Kidney epithelial cell (primary cell): ENCODE data around the gene PCNT. TPM values are rescaled to one million over a fixed set of nuclear protein-coding genes. Genes with fewer than 3 reads are reported as not detected.

Source experiments
- DNase-seq: peaks from one replicate; pipeline ENCODE4 v3.0.0-alpha.2; 2010; ENCODE audit warnings: low read depth
- H3K27me3 ChIP-seq: 2 replicates; pipeline ENCODE4 v1.6.0; 2011; ENCODE audit warnings: low read length; ENCODE audit not compliant: control insufficient read depth, insufficient read depth
- H3K36me3 ChIP-seq: 2 replicates; pipeline ENCODE4 v1.5.1; 2011; ENCODE audit warnings: low read length; ENCODE audit not compliant: control insufficient read depth, insufficient read depth
- H3K4me3 ChIP-seq: 2 replicates; pipeline ENCODE4 v1.5.1; 2011; ENCODE audit warnings: low read depth, mild to moderate bottlenecking, control low read depth, low read length
- CTCF ChIP-seq: IDR thresholded peaks from 2 replicates; pipeline ENCODE4 v1.5.1; 2011; ENCODE audit warnings: mild to moderate bottlenecking, moderate library complexity, low read length, control low read depth, inconsistent platforms; ENCODE audit not compliant: insufficient read depth, poor library complexity, severe bottlenecking
- total RNA-seq: library from RNA; depleted of rRNA; stranded (reverse); fragments of >200 nt; gene quantifications from 2 replicates; pipeline ENCODE4 v1.2.3, GENCODE V29; 2015

The PCNT gene
- total RNA-seq, 1 donor from 2014 or later, result 22.2 TPM

- Histone ChIP-seq H3K36me3 (peaks cover 1% of the 10 kb centered on the region), H3K27me3 (no peaks in the 10 kb centered on the region), H3K4me3 (no peak overlapping the region)
- TF ChIP-seq CTCF, result no peak
- no peak for DNase-seq
Measured at GRCh38 chr21:46374761-46375389, 50.9 kb downstream of the PCNT start.

- no peak for TF ChIP-seq CTCF
- H3K36me3 ChIP-seq, result peaks cover 1% of the 10 kb centered on the region
Measured at GRCh38 chr21:46375560-46376230, 51.7 kb downstream of the PCNT start.

GRCh38 chr21:46376231-46376628, 52.3 kb downstream of the PCNT start:
- no peak for DNase-seq
- peaks cover 1% of the 10 kb centered on the region for H3K36me3 ChIP-seq
- H3K4me3 ChIP-seq, result no peak overlapping the region
- TF ChIP-seq CTCF, result no peak
- no peaks in the 10 kb centered on the region for H3K27me3 ChIP-seq

More at GRCh38 chr21:46375560-46376230, 51.7 kb downstream of the PCNT start:
- no peak for DNase-seq
- H3K4me3 ChIP-seq, result no peak overlapping the region
- no peaks in the 10 kb centered on the region for H3K27me3 ChIP-seq

- Histone ChIP-seq H3K4me3 (no peak overlapping the region), H3K36me3 (peaks cover 1% of the 10 kb centered on the region), H3K27me3 (no peaks in the 10 kb centered on the region)
- no peak for TF ChIP-seq CTCF
- DNase-seq, result no peak
Measured at GRCh38 chr21:46376856-46377453, 53.0 kb downstream of the PCNT start.

GRCh38 chr21:46377789-46378188, 53.8 kb downstream of the PCNT start:
- Histone ChIP-seq H3K27me3 (no peaks in the 10 kb centered on the region), H3K36me3 (no peaks in the 10 kb centered on the region), H3K4me3 (no peak overlapping the region)
- TF ChIP-seq CTCF, result no peak
- DNase-seq, result no peak
